ENCODE results near the gene TMC3. TPM values are rescaled to one million over a fixed set of nuclear protein-coding genes. Genes with fewer than 3 reads are reported as not detected.

TMC3 gene
- total and polyA plus RNA-seq, 2 of the 13 experiments (the other 11 are each of a cell fraction or from before 2014, with no cell fraction given): not detected

- H3K36me3 ChIP-seq (replicated peaks in 1 of 2; ENCODE audit: control insufficient read depth in 1 of 2, insufficient read depth in 2 of 2, low read length in 2 of 2): no peaks in the 10 kb centered on the region
- no peak overlapping the region for H2AFZ ChIP-seq (ENCODE audit: low read length)
- H3K79me2 ChIP-seq (ENCODE audit: insufficient read depth, low read length): no peaks in the 10 kb centered on the region
- no TSS peak for BruUV-seq (replicated peaks)
- H3K4me1 ChIP-seq (ENCODE audit: insufficient read depth, low read length): no peaks in the 10 kb centered on the region
- FAIRE-seq (no peak), DNase-seq (ENCODE audit: low spot score) (peak; percentile 1), ATAC-seq (no peak)
- H3K4me2 ChIP-seq (ENCODE audit: low read depth, low read length): no peak overlapping the region
- H3K9me3 ChIP-seq (ENCODE audit: low read length): no peaks in the 10 kb centered on the region
- no peak overlapping the region for H3K9ac ChIP-seq (ENCODE audit: insufficient read depth, low read depth, low read length)
- no peaks in the 10 kb centered on the region for H3K27me3 ChIP-seq (ENCODE audit: control insufficient read depth in 1 of 2, insufficient read depth in 2 of 2, low read length in 2 of 2)
- in situ Hi-C loops (cut with HindIII; ENCODE audit: extremely low pct_ligation_motif_present, low pct_unique_long_range_greater_than_20kb): no loop called here
- intact Hi-C loops (cut with micrococcal nuclease; ENCODE audit: unreplicated experiment): no loop called here
- no peak overlapping the region for H3K27ac ChIP-seq (ENCODE audit: extremely low read length, insufficient read depth, low read length)
- 30% methylated on average over 4 of the region's 6 CpGs for WGBS (ENCODE audit: low lambda C conversion rate)
- H4K20me1 ChIP-seq (ENCODE audit: insufficient read depth, low read length): no peaks in the 10 kb centered on the region
- ChIA-PET CTCF (ENCODE audit: low intra/inter-chr PET ratio, low total read pairs) (no interaction called here), POLR2A (no interaction called here)
- no peak overlapping the region for H3K4me3 ChIP-seq (replicated peaks in 1 of 3; ENCODE audit: insufficient read depth in 1 of 3, low read depth in 2 of 3, low read length in 3 of 3)
- no peak for TF ChIP-seq TOPORS (CRISPR knock-in tag; IDR thresholded peaks at IDR 0.05)
- TF ChIP-seq TRAFD1 (CRISPR knock-in tag; IDR thresholded peaks at IDR 0.05; ENCODE audit: borderline replicate concordance): no peak
- TF ChIP-seq SNAPC5 (CRISPR knock-in tag; IDR thresholded peaks at IDR 0.05; ENCODE audit: borderline replicate concordance): no peak
- TF ChIP-seq MIER3 (CRISPR knock-in tag; IDR thresholded peaks at IDR 0.05; ENCODE audit: borderline replicate concordance): no peak
- no peak for TF ChIP-seq SRSF1 (optimal IDR thresholded peaks at IDR 0.05; ENCODE audit: low read depth, low read length)
- TF ChIP-seq HNRNPK (IDR thresholded peaks at IDR 0.05; ENCODE audit: low read depth, low read length, poor library complexity, severe bottlenecking): no peak
- TF ChIP-seq ARNT (IDR thresholded peaks at IDR 0.05): no peak
- TF ChIP-seq ZBTB49 (CRISPR knock-in tag; IDR thresholded peaks at IDR 0.05; ENCODE audit: borderline replicate concordance): no peak
- no peak for TF ChIP-seq SOX13 (IDR thresholded peaks at IDR 0.05)
- TF ChIP-seq SOX13 (CRISPR knock-in tag; conservative IDR thresholded peaks at IDR 0.05 in 1 of 2, IDR thresholded peaks at IDR 0.05 in 1 of 2): no peak
- TF ChIP-seq MBNL3 (CRISPR knock-in tag; conservative IDR thresholded peaks at IDR 0.05): no peak
- TF ChIP-seq ATF2 (CRISPR knock-in tag; IDR thresholded peaks at IDR 0.05): no peak
- TF ChIP-seq FOXC1 (CRISPR knock-in tag; IDR thresholded peaks at IDR 0.05; ENCODE audit: borderline replicate concordance): no peak
- TF ChIP-seq CENPX (CRISPR knock-in tag; IDR thresholded peaks at IDR 0.05): no peak
- TF ChIP-seq CENPBD1 (CRISPR knock-in tag; IDR thresholded peaks at IDR 0.05; ENCODE audit: borderline replicate concordance, low read depth): no peak
- TF ChIP-seq EED (CRISPR knock-in tag; IDR thresholded peaks at IDR 0.05): no peak
- no peak for TF ChIP-seq ZNF431 (CRISPR knock-in tag; IDR thresholded peaks at IDR 0.05; ENCODE audit: borderline replicate concordance, low read depth)
- no peak for TF ChIP-seq ZFAT (CRISPR knock-in tag; conservative IDR thresholded peaks at IDR 0.05)
Measured at GRCh38 chr15:81357180-81357686, 16.8 kb downstream of the TMC3 start.

Data from HepG2 (cell line).